Astrocyte (in vitro differentiated cells and primary cell): ENCODE results near the gene CD81. TPM values are rescaled to one million over a fixed set of nuclear protein-coding genes. Genes with fewer than 3 reads are reported as not detected.

Source experiments
- DNase-seq: peaks from one replicate; pipeline ENCODE4 v3.0.0-alpha.2; 2010; ENCODE audit warnings: low read depth
- FAIRE-seq: peaks from 2 replicates; lab custom pipeline; 2011; peaks lifted over from hg19 to GRCh38; lab: Jason Lieb, UNC
- H2AFZ ChIP-seq: 2 replicates; pipeline ENCODE4 v1.6.0; 2012; ENCODE audit warnings: low read depth, low read length, inconsistent platforms
- H3K27ac ChIP-seq: 2 replicates; pipeline ENCODE4 v1.5.1; 2011; ENCODE audit warnings: low read depth, low read length, inconsistent platforms
- H3K27me3 ChIP-seq: 2 replicates; pipeline ENCODE4 v1.6.0; 2011; ENCODE audit warnings: low read length, inconsistent platforms; ENCODE audit not compliant: insufficient read depth
- H3K36me3 ChIP-seq: 2 replicates; pipeline ENCODE4 v1.5.1; 2011; ENCODE audit warnings: low read length, inconsistent platforms; ENCODE audit not compliant: insufficient read depth
- H3K4me1 ChIP-seq: 2 replicates; pipeline ENCODE4 v1.5.1; 2011; ENCODE audit warnings: low read length, inconsistent platforms; ENCODE audit not compliant: insufficient read depth
- H3K4me2 ChIP-seq: 2 replicates; pipeline ENCODE4 v1.6.0; 2012; ENCODE audit warnings: low read length, inconsistent platforms
- H3K4me3 ChIP-seq: 2 replicates; pipeline ENCODE4 v1.5.1; 2011; ENCODE audit warnings: low read depth, mild to moderate bottlenecking, low read length, inconsistent platforms; ENCODE audit not compliant: insufficient read depth
- H3K79me2 ChIP-seq: 2 replicates; pipeline ENCODE4 v1.6.0; 2012; ENCODE audit warnings: mild to moderate bottlenecking, low read length, inconsistent platforms; ENCODE audit not compliant: insufficient read depth
- H3K9ac ChIP-seq: 2 replicates; pipeline ENCODE4 v1.6.0; 2012; ENCODE audit warnings: mild to moderate bottlenecking, low read length, inconsistent platforms
- H3K9me3 ChIP-seq: 2 replicates; pipeline ENCODE4 v1.5.1; 2012; ENCODE audit warnings: low read depth, mild to moderate bottlenecking, low read length, inconsistent platforms; ENCODE audit not compliant: insufficient read depth
- H4K20me1 ChIP-seq: 2 replicates; pipeline ENCODE4 v1.6.0; 2012; ENCODE audit warnings: low read length, inconsistent platforms; ENCODE audit not compliant: insufficient read depth
- H3K27ac Mint-ChIP-seq: one replicate; pipeline ENCODE4 v1.8.0; 2021; ENCODE audit warnings: mild to moderate bottlenecking, mixed read lengths; ENCODE audit not compliant: unreplicated experiment
- H3K27me3 Mint-ChIP-seq: one replicate; pipeline ENCODE4 v1.8.0; 2021; ENCODE audit warnings: low read depth, mixed read lengths; ENCODE audit not compliant: unreplicated experiment
- H3K36me3 Mint-ChIP-seq: one replicate; pipeline ENCODE4 v1.8.0; 2021; ENCODE audit warnings: low read depth, mixed read lengths; ENCODE audit not compliant: unreplicated experiment
- H3K4me1 Mint-ChIP-seq: one replicate; pipeline ENCODE4 v1.8.0; 2021; ENCODE audit warnings: low read depth, mixed read lengths; ENCODE audit not compliant: unreplicated experiment
- H3K4me3 Mint-ChIP-seq: one replicate; pipeline ENCODE4 v1.8.0; 2021; ENCODE audit warnings: mild to moderate bottlenecking, moderate library complexity, mixed read lengths; ENCODE audit not compliant: unreplicated experiment
- H3K9me3 Mint-ChIP-seq: one replicate; pipeline ENCODE4 v1.8.0; 2021; ENCODE audit warnings: mild to moderate bottlenecking, mixed read lengths; ENCODE audit not compliant: unreplicated experiment
- EZH2 ChIP-seq: IDR thresholded peaks from 2 replicates; pipeline ENCODE4 v1.6.1; 2012; ENCODE audit warnings: mild to moderate bottlenecking, low read length, inconsistent platforms; ENCODE audit not compliant: insufficient read depth
- total RNA-seq: library from RNA; stranded (reverse); gene quantifications from 2 replicates; pipeline ENCODE4 v1.2.1, GENCODE V29; 2021
- TF ChIP-seq, protein P1 (sequence below): IDR thresholded peaks from 2 replicates; pipeline ENCODE4 v1.5.1; 2011; ENCODE audit warnings: low read depth, mild to moderate bottlenecking, inconsistent platforms, low read length, moderate library complexity; ENCODE audit not compliant: insufficient read depth

Gene CD81
- total RNA-seq, 1 donor from 2014 or later = 625 TPM

DNA sequence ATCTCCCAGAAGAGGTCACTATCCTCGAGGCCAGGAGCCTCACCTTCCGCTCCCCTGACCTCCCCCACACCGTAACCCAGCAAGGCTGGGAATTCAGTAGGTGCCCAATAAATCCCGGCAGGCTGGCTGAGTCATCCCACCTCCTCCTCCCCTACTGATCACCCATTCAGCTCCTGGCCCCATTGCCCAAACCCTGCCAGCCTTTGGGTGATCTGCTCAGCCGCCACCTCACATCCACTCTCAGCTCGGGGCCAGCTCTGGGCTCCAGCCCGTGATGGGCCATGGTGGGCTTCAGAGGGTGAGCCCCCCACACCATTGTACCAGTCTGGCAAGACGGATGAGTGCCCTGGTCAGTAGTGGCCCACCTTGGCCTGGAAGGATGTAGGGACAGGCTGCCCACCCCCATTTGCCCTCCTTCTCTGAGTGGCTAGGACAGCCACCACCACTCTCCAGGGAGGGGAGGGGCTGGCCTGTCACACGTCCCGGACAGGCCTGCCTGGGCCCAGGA is 59.0 kb downstream of the CD81 start:
- Histone ChIP-seq H3K79me2 (no peaks in the 10 kb centered on the region), H3K36me3 (no peaks in the 10 kb centered on the region), H4K20me1 (no peaks in the 10 kb centered on the region), H3K27me3 (peaks cover 10% of the 10 kb centered on the region), H3K27ac (no peak overlapping the region), H3K9ac (no peak overlapping the region), H3K4me1 (no peaks in the 10 kb centered on the region), H3K4me2 (no peak overlapping the region), H3K9me3 (no peaks in the 10 kb centered on the region), H3K4me3 (no peak overlapping the region), H2AFZ (no peak overlapping the region)
- H3K4me1 Mint-ChIP-seq = no peaks in the 10 kb centered on the region
- H3K36me3 Mint-ChIP-seq = no peaks in the 10 kb centered on the region
- H3K4me3 Mint-ChIP-seq = no peak overlapping the region
- DNase-seq (no peak), FAIRE-seq (no peak)
- no peak overlapping the region for H3K27ac Mint-ChIP-seq
- TF ChIP-seq EZH2 = no peak
- TF ChIP-seq, protein P1, sequence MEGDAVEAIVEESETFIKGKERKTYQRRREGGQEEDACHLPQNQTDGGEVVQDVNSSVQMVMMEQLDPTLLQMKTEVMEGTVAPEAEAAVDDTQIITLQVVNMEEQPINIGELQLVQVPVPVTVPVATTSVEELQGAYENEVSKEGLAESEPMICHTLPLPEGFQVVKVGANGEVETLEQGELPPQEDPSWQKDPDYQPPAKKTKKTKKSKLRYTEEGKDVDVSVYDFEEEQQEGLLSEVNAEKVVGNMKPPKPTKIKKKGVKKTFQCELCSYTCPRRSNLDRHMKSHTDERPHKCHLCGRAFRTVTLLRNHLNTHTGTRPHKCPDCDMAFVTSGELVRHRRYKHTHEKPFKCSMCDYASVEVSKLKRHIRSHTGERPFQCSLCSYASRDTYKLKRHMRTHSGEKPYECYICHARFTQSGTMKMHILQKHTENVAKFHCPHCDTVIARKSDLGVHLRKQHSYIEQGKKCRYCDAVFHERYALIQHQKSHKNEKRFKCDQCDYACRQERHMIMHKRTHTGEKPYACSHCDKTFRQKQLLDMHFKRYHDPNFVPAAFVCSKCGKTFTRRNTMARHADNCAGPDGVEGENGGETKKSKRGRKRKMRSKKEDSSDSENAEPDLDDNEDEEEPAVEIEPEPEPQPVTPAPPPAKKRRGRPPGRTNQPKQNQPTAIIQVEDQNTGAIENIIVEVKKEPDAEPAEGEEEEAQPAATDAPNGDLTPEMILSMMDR = no peak
- peaks cover 51% of the 10 kb centered on the region for H3K27me3 Mint-ChIP-seq
- peaks cover 9% of the 10 kb centered on the region for H3K9me3 Mint-ChIP-seq

DNA sequence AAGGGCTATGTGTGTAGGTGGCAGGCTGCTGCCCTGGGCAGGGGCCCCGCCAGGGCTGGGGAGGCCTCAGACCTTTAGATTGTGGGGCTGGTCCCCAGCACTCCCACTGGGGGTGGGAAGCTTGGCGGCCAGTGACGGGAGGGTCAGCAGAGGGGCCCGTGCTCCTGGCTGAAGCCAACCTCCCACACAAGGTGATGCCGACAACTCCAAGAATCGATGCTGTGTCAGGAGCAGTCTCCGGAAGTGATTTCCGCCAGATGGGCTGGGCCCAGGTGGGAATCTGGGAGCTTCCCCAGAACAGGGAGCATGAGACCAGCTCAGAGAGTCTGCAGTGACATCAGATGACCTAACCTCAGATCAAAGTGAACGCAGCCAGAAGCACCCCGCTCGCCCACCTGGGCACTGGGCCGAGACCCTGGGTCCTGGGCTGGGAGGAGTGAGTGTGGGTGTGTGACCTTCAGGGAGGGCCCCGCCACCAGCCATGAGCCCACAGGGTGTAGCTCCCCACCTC is 59.5 kb downstream of the CD81 start:
- no peak for FAIRE-seq
- H3K27ac Mint-ChIP-seq = no peak overlapping the region
- no peak for DNase-seq
- Histone ChIP-seq H3K27me3 (peaks cover 10% of the 10 kb centered on the region), H2AFZ (no peak overlapping the region), H4K20me1 (no peaks in the 10 kb centered on the region), H3K4me3 (no peak overlapping the region), H3K4me2 (no peak overlapping the region), H3K9me3 (no peaks in the 10 kb centered on the region), H3K79me2 (no peaks in the 10 kb centered on the region), H3K36me3 (no peaks in the 10 kb centered on the region), H3K27ac (no peak overlapping the region), H3K9ac (no peak overlapping the region), H3K4me1 (no peaks in the 10 kb centered on the region)
- H3K9me3 Mint-ChIP-seq = peaks cover 9% of the 10 kb centered on the region
- no peaks in the 10 kb centered on the region for H3K4me1 Mint-ChIP-seq
- peaks cover 50% of the 10 kb centered on the region for H3K27me3 Mint-ChIP-seq
- no peak overlapping the region for H3K4me3 Mint-ChIP-seq
- H3K36me3 Mint-ChIP-seq = no peaks in the 10 kb centered on the region
- TF ChIP-seq EZH2 = no peak
- TF ChIP-seq, protein P1 = no peak

DNA sequence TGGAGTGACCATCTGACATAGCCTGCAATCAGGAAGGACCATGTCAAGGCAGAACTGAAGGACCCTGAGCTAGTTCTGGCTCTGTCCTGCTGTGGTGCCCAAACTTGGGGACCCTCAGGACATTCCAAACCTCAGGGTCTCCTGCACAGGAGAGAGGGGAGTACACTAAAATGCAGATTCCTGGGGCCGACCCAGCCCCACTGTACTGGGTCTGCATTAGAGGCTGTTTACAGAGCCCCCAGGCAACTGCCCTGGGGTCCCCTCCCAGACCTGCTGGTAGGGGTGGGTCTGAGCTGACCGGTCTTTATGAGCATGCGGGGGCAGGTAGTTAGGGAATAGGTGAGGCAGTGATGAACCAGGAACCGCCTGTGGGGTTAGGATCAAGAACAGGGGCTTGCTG is 60.4 kb downstream of the CD81 start:
- Mint-ChIP-seq H3K27me3 (peaks cover 55% of the 10 kb centered on the region), H3K9me3 (peaks cover 9% of the 10 kb centered on the region), H3K4me3 (no peak overlapping the region), H3K4me1 (no peaks in the 10 kb centered on the region), H3K27ac (no peak overlapping the region), H3K36me3 (no peaks in the 10 kb centered on the region)
- no peaks in the 10 kb centered on the region for H3K4me1 ChIP-seq
- no peak for DNase-seq
- H3K27ac ChIP-seq = no peak overlapping the region
- no peak overlapping the region for H3K4me3 ChIP-seq
- TF ChIP-seq, protein P1 = no peak
- no peak for TF ChIP-seq EZH2
- no peaks in the 10 kb centered on the region for H3K79me2 ChIP-seq
- no peaks in the 10 kb centered on the region for H4K20me1 ChIP-seq
- H3K9me3 ChIP-seq = peaks cover under 1% of the 10 kb centered on the region
- peaks cover 12% of the 10 kb centered on the region for H3K27me3 ChIP-seq
- H3K4me2 ChIP-seq = no peak overlapping the region
- no peak for FAIRE-seq
- H3K36me3 ChIP-seq = no peaks in the 10 kb centered on the region
- no peak overlapping the region for H3K9ac ChIP-seq
- H2AFZ ChIP-seq = no peak overlapping the region
